Measurements from ENCODE around the gene CTNNA2.
A peak's percentile ranks its signal among the peaks of the same experiment; 100 is the strongest.

The CTNNA2 gene

DNA sequence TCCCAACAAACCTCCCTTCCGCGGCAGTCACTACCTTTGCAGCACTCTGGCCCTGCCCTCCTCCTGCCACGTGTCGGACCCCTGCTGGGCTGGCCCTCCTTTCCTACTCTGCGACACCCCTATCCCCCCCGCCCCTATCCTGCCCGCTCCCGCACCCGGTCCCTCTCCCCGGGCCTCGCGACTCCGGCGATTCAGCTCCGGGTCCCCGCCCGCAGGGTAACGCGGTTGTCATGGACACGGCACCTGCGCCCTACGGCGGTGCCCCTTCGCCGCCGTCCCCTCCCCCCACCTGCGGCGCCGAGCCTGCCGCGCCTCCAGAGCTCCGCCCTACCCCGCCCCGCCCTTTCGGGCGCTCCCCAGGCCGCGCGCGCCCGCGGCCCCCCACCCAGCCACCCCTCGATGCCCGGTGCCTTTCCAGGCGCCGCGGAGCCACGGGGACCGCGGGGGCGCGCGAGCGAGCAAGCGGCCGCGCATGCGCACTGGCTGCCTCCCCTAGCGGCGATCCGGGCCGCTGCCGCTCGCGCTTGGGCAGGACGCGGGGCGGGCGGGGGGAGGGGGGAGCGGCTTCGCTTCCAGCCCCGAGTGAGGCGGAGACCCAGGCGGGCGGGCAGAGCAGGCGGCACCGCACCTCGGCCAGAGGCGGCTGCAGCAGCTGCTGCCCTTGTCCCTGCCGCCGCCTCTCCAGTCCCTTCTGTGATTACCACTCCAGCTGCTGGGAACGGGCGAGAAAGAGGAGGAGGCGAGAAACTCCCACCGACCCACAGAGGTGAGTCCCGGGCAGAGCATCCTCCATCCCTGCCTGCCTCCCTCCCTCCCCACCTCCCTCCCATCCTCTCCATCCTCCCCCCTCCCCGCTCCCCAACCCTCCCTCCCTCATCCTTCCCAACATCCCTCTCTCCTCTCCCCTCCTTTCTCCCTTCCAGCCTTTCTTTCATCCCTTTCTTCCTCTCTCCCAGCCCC lies at the start of gene CTNNA2:
TSS of gene CTNNA2 (plus strand) at position 610 of the 960 bp plus-strand sequence.
- DNase-seq (ENCODE audit: low read depth in 3 of 3), result peak in 1 of 3 experiments; percentile 6

DNA sequence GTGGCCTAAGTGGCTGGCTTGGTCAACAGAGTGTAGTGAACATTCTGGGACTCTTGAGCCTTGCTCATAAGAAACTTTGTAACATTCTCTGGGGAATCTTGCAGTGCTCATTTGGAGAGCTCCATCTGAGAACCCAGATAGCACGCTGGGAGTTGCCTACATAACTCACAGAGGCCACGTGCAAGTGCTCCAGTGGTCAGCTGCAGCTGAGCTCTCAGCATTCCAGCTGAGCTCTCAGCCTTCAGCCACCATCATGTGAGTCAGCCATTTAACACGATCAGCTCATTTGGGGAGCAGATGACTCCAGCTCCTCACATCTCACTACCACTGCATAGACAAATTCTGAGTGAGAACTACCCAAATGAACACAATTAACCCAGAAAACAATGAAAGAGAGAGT lies 25.5 kb upstream of the CTNNA2 start:
- no peak for DNase-seq (ENCODE audit: low read depth in 3 of 3)

DNA sequence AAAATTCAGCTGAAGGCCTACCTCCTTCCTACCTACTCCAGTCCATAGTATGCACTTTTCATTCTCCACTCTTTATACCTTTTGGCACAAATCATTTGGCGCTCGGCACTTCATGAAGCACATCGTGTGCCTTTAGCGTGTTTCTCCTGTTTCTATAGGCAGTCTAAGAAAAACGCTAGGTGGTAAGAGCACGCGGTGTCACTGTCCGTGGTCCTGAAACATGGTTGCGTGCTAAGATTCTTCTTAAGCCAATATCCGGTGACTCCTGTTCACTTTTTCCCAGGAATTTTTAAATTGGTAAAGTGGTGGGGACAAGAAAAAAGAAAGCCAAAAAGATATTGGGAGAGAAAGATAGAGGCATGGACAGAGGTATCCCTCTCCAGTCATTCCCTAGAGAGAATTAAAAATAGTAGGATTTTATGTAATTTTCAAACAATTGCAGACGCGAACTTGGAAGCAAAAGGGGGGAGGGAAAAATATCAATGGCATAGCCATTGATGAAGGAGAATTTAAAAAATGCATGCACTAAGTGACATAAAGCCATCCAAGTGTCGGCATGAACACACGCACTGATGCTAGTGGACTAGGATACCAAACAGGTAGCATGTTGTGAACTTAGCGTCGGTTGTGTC lies 1.4 kb upstream of the CTNNA2 start:
- no peak for DNase-seq (ENCODE audit: low read depth in 3 of 3)

DNA sequence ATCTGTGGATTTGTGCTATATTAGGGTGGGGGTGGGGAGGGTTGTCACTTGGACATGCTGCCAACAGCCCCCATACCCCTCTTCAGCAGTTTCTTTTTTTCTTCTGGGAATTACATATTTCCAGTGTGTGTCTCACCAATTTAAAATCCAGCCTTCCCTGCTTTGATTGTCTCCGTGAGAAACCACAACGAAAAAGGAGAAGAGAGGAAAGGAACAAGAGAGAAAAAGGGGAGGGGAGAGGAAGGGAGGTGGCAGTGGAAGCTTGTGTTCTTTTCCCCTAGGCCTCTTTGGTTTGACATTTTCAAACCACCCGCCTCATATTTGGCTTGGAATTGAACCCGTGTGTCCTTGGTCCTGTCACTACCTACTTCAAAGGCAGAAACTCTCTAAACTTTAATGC lies 860 bp downstream of the CTNNA2 start:
- no peak for DNase-seq (ENCODE audit: low read depth in 3 of 3)

DNA sequence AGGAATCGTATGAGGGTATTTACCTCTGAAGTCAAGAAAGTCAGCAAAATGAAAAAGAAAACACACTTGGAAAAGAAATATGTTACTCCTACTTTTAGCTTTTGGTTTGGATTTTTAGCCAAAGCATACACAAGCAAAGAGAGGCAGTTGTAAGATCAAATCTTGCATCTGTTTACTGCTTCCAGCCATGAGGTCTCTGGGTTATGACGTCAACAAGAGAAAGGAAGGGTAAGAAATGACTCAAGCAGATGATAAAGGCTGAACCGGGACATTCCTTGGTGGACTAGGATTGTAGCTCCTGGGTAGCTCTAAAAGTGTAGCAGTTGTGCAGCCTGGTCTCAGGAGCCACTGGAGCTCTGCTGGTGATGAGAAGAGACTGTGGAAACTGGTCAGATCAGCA lies 16.8 kb downstream of the CTNNA2 start:
- DNase-seq (ENCODE audit: low read depth in 3 of 3), result no peak

DNA sequence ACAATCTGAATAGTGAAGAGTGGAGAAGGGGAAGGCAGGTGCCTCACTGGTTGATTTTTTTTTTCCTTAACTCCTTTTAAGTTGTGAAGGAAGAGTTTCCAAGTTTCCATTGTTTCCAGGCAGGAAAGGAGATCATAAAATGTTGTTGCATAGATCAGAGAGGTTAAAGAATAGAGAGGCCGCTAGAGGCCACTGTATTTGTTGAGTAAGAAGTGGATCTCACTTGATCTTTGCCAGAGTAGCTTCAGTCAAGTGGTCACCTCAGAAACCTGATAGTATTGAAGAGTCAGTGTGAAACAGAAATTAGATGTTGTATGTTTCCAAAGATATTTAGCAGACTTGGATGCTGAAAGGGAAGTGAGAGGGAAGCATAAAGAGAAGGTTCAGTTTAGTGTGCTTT lies 17.6 kb downstream of the CTNNA2 start:
- no peak for DNase-seq (ENCODE audit: low read depth in 3 of 3)

DNA sequence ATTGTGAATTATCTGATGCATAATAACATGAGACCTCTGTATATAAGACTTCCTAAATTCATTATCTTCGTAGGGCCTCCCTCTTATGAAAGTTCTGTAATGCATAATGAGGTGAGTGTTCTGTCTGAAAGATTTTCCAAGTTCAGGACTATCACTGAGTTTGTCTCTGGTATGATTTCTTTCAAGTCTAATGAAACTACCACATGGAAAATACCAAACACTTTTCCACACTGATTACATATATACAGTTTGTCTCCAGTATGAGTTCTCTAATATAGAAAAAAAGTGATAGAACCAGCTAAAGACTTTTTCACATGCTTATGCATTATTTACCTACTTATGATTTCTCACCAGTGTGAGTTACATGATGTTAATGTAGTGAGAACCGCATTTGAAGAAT lies 34.7 kb downstream of the CTNNA2 start:
- DNase-seq (ENCODE audit: low read depth in 3 of 3), result no peak

DNA sequence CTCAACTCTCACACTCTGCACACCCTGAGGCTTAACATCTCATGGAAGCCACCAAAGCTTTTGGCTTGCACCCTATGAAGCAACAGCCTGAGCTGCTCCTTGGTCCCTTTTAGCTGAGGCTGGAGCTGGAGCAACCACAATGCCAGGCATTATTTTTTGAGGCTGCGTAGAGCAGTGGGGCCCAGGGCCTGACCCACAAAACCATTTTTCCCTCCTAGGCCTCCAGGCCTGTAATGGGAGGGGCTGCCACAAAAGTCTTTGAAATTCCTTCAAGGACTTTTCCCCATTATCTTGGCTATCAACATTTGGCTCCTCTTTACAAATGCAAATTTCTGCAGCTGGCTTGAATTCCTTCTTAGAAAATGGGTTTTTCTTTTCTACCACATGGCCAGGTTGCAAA lies 39.8 kb downstream of the CTNNA2 start:
- no peak for DNase-seq (ENCODE audit: low read depth in 3 of 3)

DNA sequence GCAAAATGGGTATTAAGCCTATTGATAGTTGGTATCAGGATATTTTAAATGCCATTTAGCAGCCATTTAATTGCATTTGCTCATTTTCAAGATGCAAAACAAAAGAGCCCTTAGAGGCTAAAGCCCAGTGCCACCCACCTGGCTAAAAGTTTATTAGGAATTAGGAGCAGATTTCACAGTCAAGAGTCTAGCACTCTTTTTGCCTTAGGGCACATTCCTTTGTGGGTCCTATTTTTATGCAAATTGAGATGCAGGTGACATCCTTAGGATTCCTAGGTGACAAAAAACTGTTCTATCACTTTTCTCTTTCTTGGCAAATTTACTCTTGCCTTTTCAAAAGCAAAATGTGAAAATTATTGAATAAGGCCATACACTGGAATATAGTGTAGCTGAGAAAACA lies 42.0 kb downstream of the CTNNA2 start:
- DNase-seq (ENCODE audit: low read depth in 3 of 3), result no peak

DNA sequence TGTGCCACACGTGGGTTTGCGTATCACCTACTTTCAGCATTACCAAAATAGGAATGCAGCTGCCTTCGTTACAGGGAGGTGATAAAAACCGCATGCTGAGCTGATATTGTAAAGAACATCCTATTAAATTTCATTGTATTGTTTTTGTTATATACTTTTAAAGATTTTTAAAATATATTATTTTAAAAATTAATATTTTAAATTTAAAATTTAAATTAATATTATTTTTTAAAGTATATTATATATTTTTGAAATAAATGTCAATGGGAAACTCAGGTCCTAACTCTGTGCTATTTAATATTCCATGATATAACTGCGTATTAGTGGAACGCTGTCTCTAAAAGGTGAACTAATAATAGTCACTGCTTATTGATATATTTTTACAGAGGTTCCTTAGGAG lies 51.2 kb downstream of the CTNNA2 start:
- DNase-seq (ENCODE audit: low read depth in 3 of 3), result no peak

DNA sequence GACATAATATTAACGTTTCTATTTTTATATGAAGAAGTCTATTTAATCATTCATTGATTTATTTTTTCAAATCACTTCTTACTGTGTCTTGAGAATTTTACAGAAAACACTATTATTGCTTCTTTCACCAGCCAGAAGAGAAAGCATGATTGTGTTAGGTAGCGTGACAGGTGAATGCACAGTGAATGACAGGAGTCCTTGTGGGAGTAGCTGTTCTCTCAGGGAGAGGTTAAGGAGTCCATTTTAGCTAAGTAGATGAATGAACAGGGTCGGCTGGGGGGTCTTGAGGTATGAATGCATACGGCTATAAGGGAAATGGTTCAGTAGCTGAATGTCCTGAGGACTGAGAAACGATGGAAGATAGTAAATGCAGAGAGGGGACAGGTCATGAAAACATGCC lies 56.2 kb downstream of the CTNNA2 start:
- no peak for DNase-seq (ENCODE audit: low read depth in 3 of 3)

DNA sequence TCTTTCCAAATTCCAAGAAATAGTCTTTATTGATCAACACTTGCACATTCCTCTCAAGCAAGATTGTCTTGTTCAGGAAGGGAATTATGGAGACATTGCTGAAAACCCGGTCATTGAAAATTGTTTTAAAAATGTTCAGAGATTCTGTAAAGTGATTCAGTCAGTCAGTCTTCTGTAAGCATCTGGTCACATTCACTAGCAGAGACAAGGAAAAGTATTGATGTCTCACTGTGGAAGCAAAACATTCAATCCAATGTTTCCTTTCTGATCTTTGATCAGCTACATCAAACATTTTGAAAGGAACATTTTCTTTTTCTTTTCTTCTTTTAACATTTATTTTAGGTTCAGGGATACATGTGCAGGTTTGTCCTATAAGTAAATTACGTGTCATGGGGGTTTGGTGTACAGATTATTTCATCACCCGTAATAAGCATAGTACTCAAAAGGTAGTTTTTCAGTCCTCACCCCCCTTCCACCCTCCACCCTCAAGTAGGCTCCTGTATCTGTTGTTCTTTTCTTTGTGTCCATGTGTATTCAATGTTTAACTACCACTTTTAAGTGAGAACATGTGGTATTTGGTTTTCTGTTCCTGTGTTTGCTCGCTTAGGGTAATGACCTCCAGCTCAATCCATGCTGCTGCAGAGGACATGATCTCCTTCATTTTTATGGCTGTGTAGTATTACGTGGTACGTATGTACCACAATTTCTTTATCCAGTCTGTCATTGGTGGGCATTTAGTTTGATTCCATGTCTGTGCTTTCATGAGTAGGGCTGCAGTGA lies 61.2 kb downstream of the CTNNA2 start:
- no peak for DNase-seq (ENCODE audit: low read depth in 3 of 3)

DNA sequence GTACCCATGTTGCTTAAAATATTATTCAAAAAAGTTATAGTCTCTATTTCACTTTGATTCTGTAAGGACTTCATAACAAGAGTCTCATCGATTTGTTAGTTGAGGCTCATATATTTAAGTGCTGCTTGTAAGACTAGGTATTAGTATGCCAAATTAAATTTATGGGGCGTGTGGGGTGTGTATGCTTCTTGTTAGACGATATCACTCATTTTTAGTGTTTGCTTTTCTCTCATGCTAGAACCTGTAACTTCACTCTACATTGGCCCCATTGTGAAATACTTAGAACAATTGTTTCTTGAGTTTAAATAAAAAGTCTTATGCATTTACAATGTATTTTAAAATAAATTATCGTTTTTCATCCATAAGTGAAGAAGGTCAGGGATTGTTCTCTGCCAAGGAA lies 63.6 kb downstream of the CTNNA2 start:
- DNase-seq (ENCODE audit: low read depth in 3 of 3), result no peak

DNA sequence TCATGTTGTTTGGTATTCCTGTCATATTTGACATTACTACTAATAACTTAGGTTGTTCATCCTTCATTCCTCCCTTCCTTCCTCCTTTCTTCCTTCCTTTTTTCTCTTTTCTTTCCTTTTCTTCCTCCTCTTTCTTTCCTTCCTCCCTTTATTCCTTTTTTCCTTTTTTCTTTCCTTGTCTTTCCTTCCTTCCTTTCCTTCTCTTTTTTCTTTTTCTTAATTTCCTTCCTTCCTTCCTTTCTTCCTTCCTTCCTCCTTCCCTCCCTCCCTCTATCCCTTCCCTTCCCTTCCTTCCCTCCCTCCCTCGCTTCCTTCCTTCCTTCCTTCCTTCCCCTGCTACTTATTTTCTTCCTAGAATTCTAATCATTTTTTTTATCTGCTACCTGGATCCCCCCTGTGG lies 66.1 kb downstream of the CTNNA2 start:
- DNase-seq (ENCODE audit: low read depth in 3 of 3), result no peak

DNA sequence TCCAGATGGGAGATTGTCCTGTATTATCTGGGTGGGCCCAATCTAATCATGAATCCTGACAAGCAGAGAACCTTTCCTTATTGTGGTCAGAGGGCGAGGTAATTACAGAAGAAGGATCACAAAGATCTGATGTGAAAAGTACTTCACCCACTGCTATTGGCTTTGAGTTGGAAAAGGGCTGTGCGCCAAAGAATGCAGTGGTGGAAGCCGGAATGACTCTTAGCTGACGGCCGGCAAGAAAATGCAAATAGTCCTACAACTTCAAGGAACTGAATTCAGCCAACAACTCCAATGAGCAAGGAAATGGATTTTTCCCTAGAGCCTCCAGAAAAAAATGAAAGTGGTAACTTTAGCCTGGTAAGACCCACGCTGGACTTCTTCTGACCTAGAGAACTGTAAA lies 67.3 kb downstream of the CTNNA2 start:
- DNase-seq (ENCODE audit: low read depth in 3 of 3), result no peak

DNA sequence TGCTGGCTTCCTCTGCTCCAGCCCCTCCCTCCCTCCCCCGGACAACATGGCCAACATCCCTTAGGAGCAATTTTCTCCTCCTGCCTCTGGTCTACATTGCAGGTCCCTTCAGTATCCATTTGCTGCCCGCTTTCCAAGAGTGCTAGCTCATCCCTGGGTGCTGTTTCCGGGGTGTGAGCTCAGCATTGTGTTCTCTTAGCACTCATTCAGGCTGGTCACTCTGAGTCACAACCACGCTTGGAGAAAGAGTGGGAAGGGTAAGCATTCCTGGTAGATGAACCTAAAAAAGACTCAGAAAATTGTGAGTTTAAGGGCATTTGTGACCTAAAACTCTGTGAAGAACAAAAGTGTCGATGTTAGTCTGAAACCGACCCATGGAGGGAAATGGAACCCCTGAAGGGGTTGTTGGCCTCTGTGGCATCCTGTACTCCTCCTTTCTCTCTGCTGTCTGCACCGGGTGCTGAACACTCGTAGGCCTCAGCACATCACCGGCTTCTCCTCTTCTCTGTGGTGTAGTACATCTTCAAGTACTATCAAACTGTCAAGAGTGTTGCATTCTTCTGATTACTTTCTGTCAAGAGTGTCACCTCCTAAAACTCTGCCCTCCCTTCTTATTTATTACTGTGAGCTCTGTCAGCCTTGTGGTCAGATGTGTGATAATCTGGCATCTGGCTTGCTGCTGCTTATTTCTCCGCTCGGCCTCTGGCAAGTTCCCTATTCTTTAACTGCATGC lies 73.0 kb downstream of the CTNNA2 start:
- DNase-seq (ENCODE audit: low read depth in 3 of 3), result no peak

DNA sequence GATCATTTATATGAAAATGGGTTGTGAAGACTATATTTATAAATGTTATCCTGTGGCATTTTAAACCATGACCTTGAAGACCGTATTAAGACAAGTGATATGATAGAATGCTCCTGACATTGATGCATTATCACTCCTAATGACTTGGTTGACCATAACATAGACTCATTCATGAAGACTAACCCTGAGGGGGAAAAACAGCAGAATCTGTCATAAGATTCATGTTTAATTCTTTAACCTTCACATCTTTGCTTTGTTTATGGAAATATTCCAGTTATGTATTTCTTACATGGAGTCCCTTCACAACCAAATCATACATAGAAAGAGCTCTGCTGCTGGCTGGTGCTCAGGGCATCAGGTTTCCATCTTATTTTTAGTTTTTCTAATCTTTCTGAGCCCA lies 78.4 kb downstream of the CTNNA2 start:
- no peak for DNase-seq (ENCODE audit: low read depth in 3 of 3)

DNA sequence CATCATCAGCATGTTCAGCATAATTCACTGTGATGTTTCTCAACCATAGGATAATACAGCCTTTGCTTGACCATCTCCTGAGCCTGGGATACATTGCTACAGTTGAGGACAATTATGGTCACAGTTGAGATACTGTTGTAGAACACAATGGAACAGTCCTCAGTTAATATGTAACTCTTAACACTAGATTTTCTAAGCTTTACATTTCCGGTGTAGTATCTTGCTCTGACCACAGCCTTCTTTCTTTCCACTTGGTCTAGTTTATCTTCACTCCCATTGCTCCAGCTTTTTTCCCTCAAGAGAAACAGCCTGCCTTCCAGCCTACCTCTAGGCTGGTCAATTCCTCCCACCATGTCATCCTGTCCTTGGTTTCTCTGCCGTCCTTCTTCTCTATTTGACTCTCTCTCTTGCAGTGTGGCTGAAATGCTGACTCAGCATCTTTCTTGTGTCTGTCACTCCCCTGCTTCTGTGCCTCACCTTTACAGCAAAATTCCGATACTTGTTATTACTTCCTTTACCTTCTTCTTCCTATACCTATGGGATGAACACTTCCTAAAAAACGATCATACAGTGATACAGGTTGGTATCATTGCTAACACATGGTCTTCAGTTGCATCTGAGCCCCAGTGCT lies 80.5 kb downstream of the CTNNA2 start:
- DNase-seq (ENCODE audit: low read depth in 3 of 3), result no peak

DNA sequence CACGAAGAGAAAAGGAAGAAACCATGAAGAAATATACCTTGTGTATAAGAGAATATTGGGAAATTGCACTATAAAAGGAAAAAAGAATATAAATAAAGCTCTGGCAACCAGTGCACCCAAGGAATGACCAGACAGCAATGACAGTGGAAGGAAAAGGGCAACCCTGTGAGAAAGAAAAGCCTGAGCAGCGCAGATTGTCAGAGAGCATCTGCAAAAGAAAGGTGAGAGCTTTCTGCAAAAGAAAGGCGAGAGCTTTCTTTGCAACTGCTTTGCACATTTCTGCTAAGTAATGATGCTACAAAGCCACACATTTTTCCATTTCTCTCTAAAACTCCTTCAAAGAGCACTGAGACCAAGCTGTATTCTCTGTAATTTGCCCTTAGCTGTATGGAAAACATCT lies 83.6 kb downstream of the CTNNA2 start:
- DNase-seq (ENCODE audit: low read depth in 3 of 3), result no peak

DNA sequence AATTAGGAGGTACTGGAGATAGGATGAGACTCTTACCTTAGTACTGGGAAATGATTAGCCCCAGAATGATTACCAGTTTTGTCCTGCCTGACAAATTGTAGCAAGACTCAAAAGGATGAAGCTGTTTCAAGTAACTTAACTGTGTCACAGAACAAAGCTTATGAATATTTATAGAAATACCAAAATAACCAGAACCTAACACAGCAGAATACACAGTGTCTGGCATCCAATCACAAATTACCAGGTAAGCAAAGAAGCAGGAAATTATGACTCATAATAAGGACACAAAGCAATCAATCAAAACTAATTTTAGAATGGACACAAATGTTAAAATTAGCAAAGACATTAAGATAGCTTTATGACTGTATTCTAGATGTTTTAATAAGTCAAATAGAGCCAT lies 91.9 kb downstream of the CTNNA2 start:
- no peak for DNase-seq (ENCODE audit: low read depth in 3 of 3)

DNA sequence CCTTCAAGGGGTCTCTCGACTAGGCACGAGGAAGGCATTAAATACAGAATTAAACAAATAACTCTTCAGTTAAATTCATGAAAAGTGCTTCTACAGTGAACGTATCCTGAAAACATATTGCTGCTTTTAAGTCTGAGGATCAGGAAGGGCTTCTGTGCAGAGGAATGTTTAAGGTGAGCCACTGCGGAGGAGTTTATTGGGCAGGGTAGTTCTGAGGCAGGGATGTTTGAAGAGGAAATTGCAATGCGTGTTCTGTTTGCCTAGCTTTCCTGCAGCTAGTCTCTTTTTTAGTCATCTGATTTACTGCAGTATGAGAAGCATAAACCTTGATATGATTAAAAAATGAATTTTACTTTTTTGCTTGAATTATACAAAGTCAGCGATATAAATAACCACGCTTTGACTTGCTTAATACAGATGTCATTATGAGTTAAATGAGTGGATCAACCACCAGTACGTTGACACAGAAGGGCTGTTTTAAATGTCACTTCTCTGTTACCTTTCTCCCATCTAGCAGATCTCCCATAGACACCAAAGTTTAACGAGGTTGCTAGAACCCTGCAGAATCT lies 98.7 kb downstream of the CTNNA2 start:
- no peak for DNase-seq (ENCODE audit: low read depth in 3 of 3)
